ENCODE measurements around the gene LCN15.
A peak's percentile ranks its signal among the peaks of the same experiment; 100 is the strongest.
"Not testable (repeated sequence)": the region's sequence is repeated elsewhere in the genome, so short reads cannot be mapped to it uniquely, and the experiment has no call there.

The LCN15 gene

DNA sequence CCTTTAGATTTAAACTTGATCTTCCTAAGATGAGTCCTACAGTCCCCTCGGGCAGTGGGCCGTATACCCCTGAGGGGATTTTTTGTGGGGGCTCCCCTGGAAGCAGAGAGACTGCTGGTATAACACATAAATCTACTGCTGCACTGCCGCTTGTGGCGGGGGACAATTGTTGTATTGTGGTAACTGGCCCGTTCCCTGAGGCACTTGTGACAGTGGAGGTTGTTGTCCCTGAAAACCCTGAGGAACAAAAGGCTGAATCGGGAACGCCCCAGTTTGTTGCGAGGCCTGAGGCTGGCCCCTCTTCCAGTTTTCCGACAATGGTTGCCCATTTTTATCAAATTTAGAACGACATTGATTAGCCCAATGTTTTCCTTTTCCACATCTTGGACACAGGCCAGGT, 22.1 kb upstream of the LCN15 start:
- Histone ChIP-seq H2BK15ac (ENCODE audit: low read depth, poor library complexity, severe bottlenecking) (no peak overlapping the region), H3K27ac (ENCODE audit: low read length, poor library complexity, severe bottlenecking) (no peak overlapping the region), H2AFZ (ENCODE audit: low read depth, low read length) (no peak overlapping the region), H3K36me3 (ENCODE audit: control insufficient read depth in 1 of 2, insufficient read depth in 2 of 2, low read depth in 1 of 2, low read length in 2 of 2) (no peaks in the 10 kb centered on the region), H3K18ac (ENCODE audit: low read depth in 1 of 2, low read length in 2 of 2) (no peak overlapping the region), H2AK5ac (ENCODE audit: low read length, severe bottlenecking) (no peak overlapping the region), H2BK120ac (ENCODE audit: low read depth, low read length) (no peak overlapping the region), H3K4ac (ENCODE audit: low read depth in 1 of 2, low read length in 2 of 2) (no peak overlapping the region), H3K23ac (ENCODE audit: low read length in 2 of 2) (no peak overlapping the region), H2BK5ac (ENCODE audit: low read depth, low read length, poor library complexity, severe bottlenecking) (no peak overlapping the region), H3K9ac (ENCODE audit: low read length) (no peak overlapping the region), H3K27me3 (ENCODE audit: control insufficient read depth in 1 of 2, insufficient read depth in 1 of 2, low read length in 2 of 2) (peaks cover 10 to 12% of the 10 kb centered on the region in 2 experiments), H4K8ac (ENCODE audit: low read length) (no peak overlapping the region), H3K14ac (ENCODE audit: low read length in 2 of 2) (no peak overlapping the region), H2BK12ac (ENCODE audit: low read length in 2 of 2) (no peak overlapping the region), H3K79me1 (replicated peaks; ENCODE audit: low read length, poor library complexity, severe bottlenecking) (peaks cover 1% of the 10 kb centered on the region), H3K4me1 (ENCODE audit: control insufficient read depth, insufficient read depth, low read depth, low read length) (peaks cover under 1% of the 10 kb centered on the region), H3K4me3 (ENCODE audit: insufficient read depth in 1 of 2, low read depth in 1 of 2, low read length in 2 of 2) (no peak overlapping the region), H3K9me3 (ENCODE audit: control insufficient read depth, low read length) (no peaks in the 10 kb centered on the region), H4K91ac (ENCODE audit: low read length) (no peak overlapping the region), H3K4me2 (ENCODE audit: low read length, poor library complexity, severe bottlenecking) (no peak overlapping the region)
- 85% methylated on average over 8 of the region's 10 CpGs for WGBS
- no peak for DNase-seq

GRCh38 chr9:136785565-136786355, 21.4 kb upstream of the LCN15 start:
- not testable (repeated sequence) for H2BK5ac ChIP-seq (ENCODE audit: low read depth, low read length, poor library complexity, severe bottlenecking); H3K23ac ChIP-seq (ENCODE audit: low read length in 2 of 2); DNase-seq; H3K4me1 ChIP-seq (ENCODE audit: control insufficient read depth, insufficient read depth, low read depth, low read length); H3K79me1 ChIP-seq (replicated peaks; ENCODE audit: low read length, poor library complexity, severe bottlenecking); H4K8ac ChIP-seq (ENCODE audit: low read length); H3K36me3 ChIP-seq (ENCODE audit: control insufficient read depth in 1 of 2, insufficient read depth in 2 of 2, low read depth in 1 of 2, low read length in 2 of 2); H2AK5ac ChIP-seq (ENCODE audit: low read length, severe bottlenecking); H3K18ac ChIP-seq (ENCODE audit: low read depth in 1 of 2, low read length in 2 of 2); H4K91ac ChIP-seq (ENCODE audit: low read length); H2BK12ac ChIP-seq (ENCODE audit: low read length in 2 of 2); H3K4me3 ChIP-seq (ENCODE audit: insufficient read depth in 1 of 2, low read depth in 1 of 2, low read length in 2 of 2); H3K14ac ChIP-seq (ENCODE audit: low read length in 2 of 2); H3K9ac ChIP-seq (ENCODE audit: low read length); H3K4ac ChIP-seq (ENCODE audit: low read depth in 1 of 2, low read length in 2 of 2); H3K27ac ChIP-seq (ENCODE audit: low read length, poor library complexity, severe bottlenecking); H2AFZ ChIP-seq (ENCODE audit: low read depth, low read length); H2BK120ac ChIP-seq (ENCODE audit: low read depth, low read length); H3K9me3 ChIP-seq (ENCODE audit: control insufficient read depth, low read length); H2BK15ac ChIP-seq (ENCODE audit: low read depth, poor library complexity, severe bottlenecking); H3K4me2 ChIP-seq (ENCODE audit: low read length, poor library complexity, severe bottlenecking)
- peaks cover 10 to 17% of the 10 kb centered on the region in 2 experiments for H3K27me3 ChIP-seq (ENCODE audit: control insufficient read depth in 1 of 2, insufficient read depth in 1 of 2, low read length in 2 of 2)
- 89% methylated on average over 18 of the region's 23 CpGs for WGBS

- WGBS = 89% methylated on average over 5 of the region's 6 CpGs
- H2BK15ac ChIP-seq (ENCODE audit: low read depth, poor library complexity, severe bottlenecking) = no peak overlapping the region
- H3K4ac ChIP-seq (ENCODE audit: low read depth in 1 of 2, low read length in 2 of 2) = no peak overlapping the region
- H2AFZ ChIP-seq (ENCODE audit: low read depth, low read length) = no peak overlapping the region
- H3K79me1 ChIP-seq (replicated peaks; ENCODE audit: low read length, poor library complexity, severe bottlenecking) = no peaks in the 10 kb centered on the region
- H3K9me3 ChIP-seq (ENCODE audit: control insufficient read depth, low read length) = no peaks in the 10 kb centered on the region
- H3K9ac ChIP-seq (ENCODE audit: low read length) = no peak overlapping the region
- no peak overlapping the region for H3K4me3 ChIP-seq (ENCODE audit: insufficient read depth in 1 of 2, low read depth in 1 of 2, low read length in 2 of 2)
- H3K4me1 ChIP-seq (ENCODE audit: control insufficient read depth, insufficient read depth, low read depth, low read length) = no peaks in the 10 kb centered on the region
- no peak overlapping the region for H3K4me2 ChIP-seq (ENCODE audit: low read length, poor library complexity, severe bottlenecking)
- peaks cover 15 to 25% of the 10 kb centered on the region in 2 experiments for H3K27me3 ChIP-seq (ENCODE audit: control insufficient read depth in 1 of 2, insufficient read depth in 1 of 2, low read length in 2 of 2)
- no peak overlapping the region for H3K18ac ChIP-seq (ENCODE audit: low read depth in 1 of 2, low read length in 2 of 2)
- no peak overlapping the region for H3K23ac ChIP-seq (ENCODE audit: low read length in 2 of 2)
- H4K91ac ChIP-seq (ENCODE audit: low read length) = no peak overlapping the region
- H3K36me3 ChIP-seq (ENCODE audit: control insufficient read depth in 1 of 2, insufficient read depth in 2 of 2, low read depth in 1 of 2, low read length in 2 of 2) = no peaks in the 10 kb centered on the region
- DNase-seq = peak; percentile 71
- H2BK12ac ChIP-seq (ENCODE audit: low read length in 2 of 2) = peak overlapping the region in 1 of 2 experiments; percentile 32
- no peak overlapping the region for H3K14ac ChIP-seq (ENCODE audit: low read length in 2 of 2)
- no peak overlapping the region for H2BK120ac ChIP-seq (ENCODE audit: low read depth, low read length)
- H2AK5ac ChIP-seq (ENCODE audit: low read length, severe bottlenecking) = no peak overlapping the region
- H3K27ac ChIP-seq (ENCODE audit: low read length, poor library complexity, severe bottlenecking) = no peak overlapping the region
- H4K8ac ChIP-seq (ENCODE audit: low read length) = no peak overlapping the region
- no peak overlapping the region for H2BK5ac ChIP-seq (ENCODE audit: low read depth, low read length, poor library complexity, severe bottlenecking)
Observed at GRCh38 chr9:136784997-136785361, 20.7 kb upstream of the LCN15 start.

- no peak overlapping the region for H2BK12ac ChIP-seq (ENCODE audit: low read length in 2 of 2)
- H3K9ac ChIP-seq (ENCODE audit: low read length) = no peak overlapping the region
- no peaks in the 10 kb centered on the region for H3K9me3 ChIP-seq (ENCODE audit: control insufficient read depth, low read length)
- H4K91ac ChIP-seq (ENCODE audit: low read length) = no peak overlapping the region
- H3K4me2 ChIP-seq (ENCODE audit: low read length, poor library complexity, severe bottlenecking) = no peak overlapping the region
- H4K8ac ChIP-seq (ENCODE audit: low read length) = no peak overlapping the region
- H3K27me3 ChIP-seq (ENCODE audit: control insufficient read depth in 1 of 2, insufficient read depth in 1 of 2, low read length in 2 of 2) = peaks cover 18 to 30% of the 10 kb centered on the region in 2 experiments
- DNase-seq = peak; percentile 53
- no peak overlapping the region for H3K27ac ChIP-seq (ENCODE audit: low read length, poor library complexity, severe bottlenecking)
- H3K36me3 ChIP-seq (ENCODE audit: control insufficient read depth in 1 of 2, insufficient read depth in 2 of 2, low read depth in 1 of 2, low read length in 2 of 2) = no peaks in the 10 kb centered on the region
- H3K4me3 ChIP-seq (ENCODE audit: insufficient read depth in 1 of 2, low read depth in 1 of 2, low read length in 2 of 2) = no peak overlapping the region
- no peaks in the 10 kb centered on the region for H3K4me1 ChIP-seq (ENCODE audit: control insufficient read depth, insufficient read depth, low read depth, low read length)
- H3K79me1 ChIP-seq (replicated peaks; ENCODE audit: low read length, poor library complexity, severe bottlenecking) = no peaks in the 10 kb centered on the region
- no peak overlapping the region for H3K14ac ChIP-seq (ENCODE audit: low read length in 2 of 2)
- H2AK5ac ChIP-seq (ENCODE audit: low read length, severe bottlenecking) = no peak overlapping the region
- H3K18ac ChIP-seq (ENCODE audit: low read depth in 1 of 2, low read length in 2 of 2) = no peak overlapping the region
- H2BK15ac ChIP-seq (ENCODE audit: low read depth, poor library complexity, severe bottlenecking) = no peak overlapping the region
- no peak overlapping the region for H3K23ac ChIP-seq (ENCODE audit: low read length in 2 of 2)
- H2BK5ac ChIP-seq (ENCODE audit: low read depth, low read length, poor library complexity, severe bottlenecking) = no peak overlapping the region
- no peak overlapping the region for H2BK120ac ChIP-seq (ENCODE audit: low read depth, low read length)
- WGBS = 27% methylated on average over 9 of the region's 9 CpGs
- no peak overlapping the region for H2AFZ ChIP-seq (ENCODE audit: low read depth, low read length)
- H3K4ac ChIP-seq (ENCODE audit: low read depth in 1 of 2, low read length in 2 of 2) = no peak overlapping the region
Observed at GRCh38 chr9:136784249-136784996, 20.1 kb upstream of the LCN15 start.

Measured in mesenchymal stem cell (in vitro differentiated cells and primary cell).